Body of pancreas (tissue), 4 donors: ENCODE results near the gene CDK18.

ENCODE experiments used
- POLR2A ChIP-seq, 3 donors: fragments of 450-650 bp; IDR thresholded peaks; one replicate each; pipeline ENCODE4 v1.6.1; 2016; ENCODE audit warnings: antibody characterized with exemption in 3 of 3, mild to moderate bottlenecking in 2 of 3
- TF ChIP-seq, protein P1 (sequence below), 7 experiments: fragments of 450-650 bp in 4 of 7; fragments of 200-600 bp in 3 of 7; sonication (generic) in 3 of 7; IDR thresholded peaks; one replicate each; pipeline ENCODE4 v1.5.1; 2016 to 2019; ENCODE audit warnings: antibody characterized with exemption in 7 of 7

DNA sequence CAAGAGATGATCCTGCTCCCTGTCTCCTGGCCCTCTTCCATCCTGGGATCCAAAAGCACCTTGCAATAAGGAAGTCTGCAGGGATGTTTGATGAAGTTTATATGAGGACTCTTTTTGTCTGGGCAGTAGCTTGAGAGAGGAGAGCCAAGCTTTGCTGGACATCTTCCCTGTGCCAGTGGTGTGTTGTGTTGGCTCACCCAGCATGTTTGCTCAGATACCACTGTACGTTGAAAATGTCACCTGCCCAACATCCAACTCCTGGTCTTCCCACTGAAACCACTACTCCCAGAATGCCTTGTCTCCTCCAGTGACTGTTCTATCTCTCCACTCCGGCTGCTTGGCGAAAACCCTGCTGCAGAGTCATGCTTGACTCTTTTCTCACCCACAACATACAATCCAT lies 12.8 kb downstream of the CDK18 start:
- no peak for TF ChIP-seq POLR2A (IDR thresholded peaks at IDR 0.05)
- TF ChIP-seq, protein P1, sequence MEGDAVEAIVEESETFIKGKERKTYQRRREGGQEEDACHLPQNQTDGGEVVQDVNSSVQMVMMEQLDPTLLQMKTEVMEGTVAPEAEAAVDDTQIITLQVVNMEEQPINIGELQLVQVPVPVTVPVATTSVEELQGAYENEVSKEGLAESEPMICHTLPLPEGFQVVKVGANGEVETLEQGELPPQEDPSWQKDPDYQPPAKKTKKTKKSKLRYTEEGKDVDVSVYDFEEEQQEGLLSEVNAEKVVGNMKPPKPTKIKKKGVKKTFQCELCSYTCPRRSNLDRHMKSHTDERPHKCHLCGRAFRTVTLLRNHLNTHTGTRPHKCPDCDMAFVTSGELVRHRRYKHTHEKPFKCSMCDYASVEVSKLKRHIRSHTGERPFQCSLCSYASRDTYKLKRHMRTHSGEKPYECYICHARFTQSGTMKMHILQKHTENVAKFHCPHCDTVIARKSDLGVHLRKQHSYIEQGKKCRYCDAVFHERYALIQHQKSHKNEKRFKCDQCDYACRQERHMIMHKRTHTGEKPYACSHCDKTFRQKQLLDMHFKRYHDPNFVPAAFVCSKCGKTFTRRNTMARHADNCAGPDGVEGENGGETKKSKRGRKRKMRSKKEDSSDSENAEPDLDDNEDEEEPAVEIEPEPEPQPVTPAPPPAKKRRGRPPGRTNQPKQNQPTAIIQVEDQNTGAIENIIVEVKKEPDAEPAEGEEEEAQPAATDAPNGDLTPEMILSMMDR (IDR thresholded peaks at IDR 0.05) = no peak
